Myocyte (in vitro differentiated cells): ENCODE results near the gene HDX. TPM values are rescaled to one million over a fixed set of nuclear protein-coding genes. Genes with fewer than 3 reads are reported as not detected.
"Not testable (repeated sequence)": the region's sequence is repeated elsewhere in the genome, so short reads cannot be mapped to it uniquely, and the experiment has no call there.

ENCODE experiments used
- DNase-seq: peaks from one replicate; pipeline ENCODE4 v3.0.0-alpha.2; 2012; ENCODE audit warnings: low read depth
- total RNA-seq: library from RNA; depleted of rRNA; stranded (reverse); fragments of >200 nt; gene quantifications from 2 replicates; pipeline ENCODE4 v1.2.3, GENCODE V29; 2014

Gene HDX
- total RNA-seq, 1 donor from 2014 or later = 5.8 TPM

GRCh38 chrX:84339507-84340364 is 162.5 kb downstream of the HDX start:
- DNase-seq = peak; percentile 11

GRCh38 chrX:84336646-84337045 is 165.6 kb downstream of the HDX start:
- DNase-seq = no peak

GRCh38 chrX:84335121-84335520 is 167.1 kb downstream of the HDX start:
- DNase-seq = no peak

- no peak for DNase-seq
Measured at GRCh38 chrX:84322083-84322827, 180.0 kb downstream of the HDX start.

- peak; percentile 35 for DNase-seq
Measured at GRCh38 chrX:84320614-84321013, 181.6 kb downstream of the HDX start.

- no peak for DNase-seq
Measured at GRCh38 chrX:84320023-84320422, 182.2 kb downstream of the HDX start.

GRCh38 chrX:84318661-84319060 is 183.6 kb downstream of the HDX start:
- DNase-seq = no peak

- not testable (repeated sequence) for DNase-seq
Measured at GRCh38 chrX:84315946-84316345, 186.3 kb downstream of the HDX start.
